ENCODE measurements around the gene NKX1-2. TPM values are rescaled to one million over a fixed set of nuclear protein-coding genes. Genes with fewer than 3 reads are reported as not detected.

Gene NKX1-2
- total RNA-seq, 4 donors from 2014 or later = not detected

DNA sequence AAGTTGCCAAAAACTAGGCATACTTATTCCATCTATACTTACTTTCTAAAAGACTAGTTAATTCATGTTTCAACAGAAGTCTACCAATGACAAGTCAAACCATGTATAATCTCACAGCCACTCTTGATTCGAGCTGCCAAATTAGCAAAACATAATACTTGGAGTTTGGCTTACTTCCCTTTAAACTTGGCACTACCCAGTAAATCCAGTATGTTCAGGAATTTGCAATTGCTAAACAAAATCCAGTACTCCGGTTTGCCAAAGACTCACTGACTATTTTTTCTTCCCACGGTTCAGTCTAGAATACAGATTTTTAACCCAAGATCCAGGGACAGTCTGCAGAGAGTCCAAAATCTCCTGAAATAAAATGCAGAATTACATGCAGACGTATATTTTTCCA, 35.8 kb downstream of the NKX1-2 start:
- no peak for DNase-seq (ENCODE audit: extremely low spot score)
- intact Hi-C loops (cut with DNase I) = no loop called here
- H3K4me3 ChIP-seq = no peak overlapping the region
- H3K36me3 ChIP-seq = peaks cover 0 to 27% (median 15%) of the 10 kb centered on the region in 4 donors
- TF ChIP-seq, protein P1, sequence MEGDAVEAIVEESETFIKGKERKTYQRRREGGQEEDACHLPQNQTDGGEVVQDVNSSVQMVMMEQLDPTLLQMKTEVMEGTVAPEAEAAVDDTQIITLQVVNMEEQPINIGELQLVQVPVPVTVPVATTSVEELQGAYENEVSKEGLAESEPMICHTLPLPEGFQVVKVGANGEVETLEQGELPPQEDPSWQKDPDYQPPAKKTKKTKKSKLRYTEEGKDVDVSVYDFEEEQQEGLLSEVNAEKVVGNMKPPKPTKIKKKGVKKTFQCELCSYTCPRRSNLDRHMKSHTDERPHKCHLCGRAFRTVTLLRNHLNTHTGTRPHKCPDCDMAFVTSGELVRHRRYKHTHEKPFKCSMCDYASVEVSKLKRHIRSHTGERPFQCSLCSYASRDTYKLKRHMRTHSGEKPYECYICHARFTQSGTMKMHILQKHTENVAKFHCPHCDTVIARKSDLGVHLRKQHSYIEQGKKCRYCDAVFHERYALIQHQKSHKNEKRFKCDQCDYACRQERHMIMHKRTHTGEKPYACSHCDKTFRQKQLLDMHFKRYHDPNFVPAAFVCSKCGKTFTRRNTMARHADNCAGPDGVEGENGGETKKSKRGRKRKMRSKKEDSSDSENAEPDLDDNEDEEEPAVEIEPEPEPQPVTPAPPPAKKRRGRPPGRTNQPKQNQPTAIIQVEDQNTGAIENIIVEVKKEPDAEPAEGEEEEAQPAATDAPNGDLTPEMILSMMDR (IDR thresholded peaks at IDR 0.05) = no peak
- no peak for TF ChIP-seq EP300 (IDR thresholded peaks at IDR 0.05)
- no peak for TF ChIP-seq POLR2A (IDR thresholded peaks at IDR 0.05; ENCODE audit: low read depth)
- TF ChIP-seq POLR2AphosphoS5 (IDR thresholded peaks at IDR 0.05) = no peak
- peak overlapping the region; percentile 74 to 99 (median 98) for H3K27ac ChIP-seq (replicated peaks in 1 of 4)
- no peaks in the 10 kb centered on the region for H3K9me3 ChIP-seq
- WGBS = 32% methylated on average over 4 of the region's 4 CpGs
- peaks cover 17 to 67% (median 57%) of the 10 kb centered on the region in 4 donors for H3K4me1 ChIP-seq
- no peaks in the 10 kb centered on the region for H3K27me3 ChIP-seq

DNA sequence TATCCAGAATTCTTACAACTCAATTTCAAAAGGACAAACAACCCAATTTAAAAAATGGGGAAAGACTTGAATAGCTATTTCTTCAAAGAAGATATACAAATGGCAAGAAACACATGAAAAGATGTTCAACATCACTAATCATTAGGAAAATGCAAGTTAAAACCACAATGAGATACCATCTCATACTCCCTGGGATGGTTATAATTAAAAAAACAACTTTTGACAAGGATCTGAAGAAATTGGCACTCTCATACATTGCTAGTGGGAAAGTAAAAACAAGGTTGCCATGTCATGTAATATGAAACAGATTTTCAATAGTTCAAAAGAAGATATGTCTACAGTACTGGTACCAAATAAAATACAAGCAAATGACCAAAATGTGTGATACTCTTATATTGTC, 40.1 kb downstream of the NKX1-2 start:
- no peaks in the 10 kb centered on the region for H3K27me3 ChIP-seq

DNA sequence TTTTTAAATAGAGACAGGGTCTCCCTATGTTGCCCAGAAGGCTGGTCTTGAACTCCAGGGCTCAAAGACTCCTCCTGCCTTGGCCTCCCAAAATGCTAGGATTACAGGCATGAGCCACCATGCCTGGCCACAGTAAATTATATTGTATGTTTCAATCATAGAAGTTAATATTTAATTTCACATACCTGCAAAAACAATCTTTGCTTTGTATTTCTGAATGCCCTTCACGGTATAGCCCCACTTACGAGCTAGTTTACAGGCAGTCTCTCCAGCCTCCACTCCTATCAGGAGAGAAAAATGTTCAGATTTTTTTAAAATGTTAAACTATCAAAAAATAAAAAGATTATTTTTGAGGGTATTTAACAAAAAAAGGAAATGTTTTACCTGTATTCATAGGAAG, 41.5 kb downstream of the NKX1-2 start:
- TF ChIP-seq EP300 (IDR thresholded peaks at IDR 0.05) (no peak), POLR2A (IDR thresholded peaks at IDR 0.05; ENCODE audit: low read depth) (no peak), POLR2AphosphoS5 (IDR thresholded peaks at IDR 0.05) (no peak)
- TF ChIP-seq, protein P1 (IDR thresholded peaks at IDR 0.05) = no peak
- Histone ChIP-seq H3K9me3 (no peaks in the 10 kb centered on the region), H3K27me3 (no peaks in the 10 kb centered on the region), H3K27ac (replicated peaks in 1 of 4) (no peak overlapping the region), H3K4me3 (no peak overlapping the region), H3K4me1 (peaks cover 4 to 20% (median 10%) of the 10 kb centered on the region in 4 donors), H3K36me3 (peaks cover 24 to 83% (median 63%) of the 10 kb centered on the region in 4 donors)
- WGBS = 92% methylated on average over 2 of the region's 2 CpGs
- intact Hi-C loops (cut with DNase I) = no loop called here
- DNase-seq (ENCODE audit: extremely low spot score) = no peak

More for the DNA sequence above, 40.1 kb downstream of the NKX1-2 start:
- H3K27ac ChIP-seq (replicated peaks in 1 of 4) = no peak overlapping the region
- no peak for DNase-seq (ENCODE audit: extremely low spot score)
- intact Hi-C loops (cut with DNase I) = no loop called here
- TF ChIP-seq, protein P1 (IDR thresholded peaks at IDR 0.05) = no peak
- TF ChIP-seq POLR2AphosphoS5 (IDR thresholded peaks at IDR 0.05) = no peak
- no peak for TF ChIP-seq POLR2A (IDR thresholded peaks at IDR 0.05; ENCODE audit: low read depth)
- TF ChIP-seq EP300 (IDR thresholded peaks at IDR 0.05) = no peak
- H3K4me1 ChIP-seq = peaks cover 10 to 33% (median 23%) of the 10 kb centered on the region in 4 donors
- no peak overlapping the region for H3K4me3 ChIP-seq
- no peaks in the 10 kb centered on the region for H3K9me3 ChIP-seq
- H3K36me3 ChIP-seq = peaks cover 19 to 70% (median 53%) of the 10 kb centered on the region in 4 donors

DNA sequence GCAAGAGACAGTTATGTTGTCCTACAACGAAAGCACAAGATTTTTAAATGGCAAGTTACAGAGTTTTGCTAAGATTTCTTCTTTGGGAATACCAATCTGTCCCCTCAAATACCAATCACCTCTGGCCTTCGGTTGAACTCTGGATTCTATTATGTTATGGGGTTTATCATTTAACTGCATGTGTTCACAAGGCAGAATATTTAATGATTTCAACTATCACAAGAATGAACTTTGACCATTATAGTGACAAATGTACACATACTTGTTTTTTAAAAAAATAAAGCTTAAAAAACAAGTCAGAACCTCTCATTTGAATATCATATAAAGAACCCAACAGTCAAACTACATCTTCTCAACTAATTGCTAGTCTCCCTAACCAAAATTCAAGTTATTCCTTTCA, 42.4 kb downstream of the NKX1-2 start:
- Histone ChIP-seq H3K9me3 (no peaks in the 10 kb centered on the region), H3K27me3 (no peaks in the 10 kb centered on the region), H3K4me1 (peaks cover 5 to 17% (median 6%) of the 10 kb centered on the region in 4 donors), H3K4me3 (no peak overlapping the region), H3K36me3 (peaks cover 29 to 91% (median 72%) of the 10 kb centered on the region in 4 donors), H3K27ac (replicated peaks in 1 of 4) (no peak overlapping the region)
- DNase-seq (ENCODE audit: extremely low spot score) = no peak
- WGBS = 98% methylated on average over 2 of the region's 2 CpGs
- TF ChIP-seq POLR2AphosphoS5 (IDR thresholded peaks at IDR 0.05) (no peak), POLR2A (IDR thresholded peaks at IDR 0.05; ENCODE audit: low read depth) (no peak), EP300 (IDR thresholded peaks at IDR 0.05) (no peak)
- TF ChIP-seq, protein P1 (IDR thresholded peaks at IDR 0.05) = no peak
- intact Hi-C loops (cut with DNase I) = no loop called here

DNA sequence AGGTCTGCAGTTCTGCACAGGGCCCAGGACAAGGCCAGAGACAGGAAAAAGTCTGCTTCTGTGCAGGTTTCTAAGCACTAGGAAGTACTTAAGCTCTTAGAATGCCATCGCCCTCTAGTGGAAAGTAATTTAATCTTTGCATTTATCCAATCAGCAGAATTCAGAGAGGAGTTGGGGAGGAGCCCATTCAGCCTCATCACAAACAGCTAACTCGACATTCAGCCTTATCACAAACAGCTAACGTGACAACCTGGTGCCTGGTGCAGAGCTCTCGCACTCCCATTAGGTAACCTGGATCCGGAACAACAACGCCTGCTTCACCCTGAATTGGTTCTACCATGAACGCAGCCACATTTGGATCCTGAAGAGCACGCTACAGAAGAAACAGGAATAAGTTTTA, 46.3 kb downstream of the NKX1-2 start:
- peaks cover 0 to 6% (median 2%) of the 10 kb centered on the region in 4 donors for H3K4me1 ChIP-seq
- no peak overlapping the region for H3K4me3 ChIP-seq
- H3K27ac ChIP-seq (replicated peaks in 1 of 4) = no peak overlapping the region
- no peaks in the 10 kb centered on the region for H3K9me3 ChIP-seq
- WGBS = 50% methylated on average over 8 of the region's 8 CpGs
- H3K36me3 ChIP-seq = peaks cover 62 to 99% (median 91%) of the 10 kb centered on the region in 4 donors
- no peak for DNase-seq (ENCODE audit: extremely low spot score)
- intact Hi-C loops (cut with DNase I) = no loop called here
- H3K27me3 ChIP-seq = no peaks in the 10 kb centered on the region
- TF ChIP-seq, protein P1 (IDR thresholded peaks at IDR 0.05) = peak; percentile 34 to 58 (median 40)
- TF ChIP-seq POLR2AphosphoS5 (IDR thresholded peaks at IDR 0.05) = no peak
